ENCODE results near the gene PWP1.

The PWP1 gene

DNA sequence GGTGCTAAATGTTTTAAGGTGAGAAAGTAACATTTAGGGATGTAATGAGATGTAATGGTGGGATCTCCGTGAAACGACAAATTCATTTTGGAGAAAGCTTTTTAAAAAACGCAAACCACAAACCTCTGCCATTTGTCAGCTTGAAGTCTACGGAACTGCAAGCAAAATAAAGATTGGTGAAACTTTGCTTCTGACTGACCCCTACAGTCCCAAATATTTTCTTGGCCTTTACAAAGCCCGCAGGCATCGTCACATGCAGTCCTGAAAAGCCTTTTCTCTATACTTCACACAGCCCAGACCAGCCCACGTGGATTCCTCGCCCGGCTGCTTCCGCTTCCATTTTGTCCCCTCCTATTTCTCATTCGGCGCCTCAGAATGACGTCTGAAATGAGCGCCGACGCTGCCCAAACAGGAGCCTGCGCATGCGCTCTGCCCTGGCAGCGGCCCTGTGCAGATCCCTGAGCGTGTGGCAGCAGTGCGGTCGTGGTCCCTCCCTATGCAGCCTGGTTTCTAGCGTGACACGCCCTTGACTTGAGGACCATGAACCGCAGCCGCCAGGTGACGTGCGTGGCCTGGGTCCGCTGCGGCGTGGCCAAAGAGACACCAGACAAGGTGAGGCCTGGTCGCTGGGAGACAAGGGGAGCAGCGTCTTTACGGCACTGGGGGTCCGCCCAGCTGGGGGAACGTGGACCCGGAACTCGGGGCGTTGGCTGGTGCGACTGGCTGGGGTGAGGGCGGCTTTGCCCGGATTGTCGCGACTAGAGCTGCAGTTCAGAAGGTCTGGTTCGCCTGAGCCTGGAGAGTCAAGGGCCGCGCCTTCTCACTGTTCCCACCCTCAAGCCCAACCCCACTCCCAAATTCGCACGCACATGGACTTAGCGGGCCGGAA is at the start of gene PWP1:
Gene PWP1 (plus strand): TSS at position 440 of the 889 bp plus-strand sequence. CDS start 101 bp downstream, at position 541.
- peak; percentile 97 for DNase-seq (ENCODE audit: extremely low spot score)
- ChIA-PET CTCF (interaction anchor here (1.0 kb wide), 1 partner anchor 15 kb away, joined by 3 read pairs; no protein-coding TSS in a partner anchor), POLR2A (interaction anchor here (1.0 to 1.1 kb wide), 2 partner anchors 218 to 586 kb away, joined by 3 read pairs; no protein-coding TSS in a partner anchor)
- TF ChIP-seq SP1 (IDR thresholded peaks at IDR 0.05) (no peak), L3MBTL2 (conservative IDR thresholded peaks at IDR 0.05) (peak; percentile 96), ZNF384 (IDR thresholded peaks at IDR 0.05) (no peak), ELF4 (IDR thresholded peaks at IDR 0.05) (peak; percentile 61), NFRKB (IDR thresholded peaks at IDR 0.05) (peak; percentile 90)

DNA sequence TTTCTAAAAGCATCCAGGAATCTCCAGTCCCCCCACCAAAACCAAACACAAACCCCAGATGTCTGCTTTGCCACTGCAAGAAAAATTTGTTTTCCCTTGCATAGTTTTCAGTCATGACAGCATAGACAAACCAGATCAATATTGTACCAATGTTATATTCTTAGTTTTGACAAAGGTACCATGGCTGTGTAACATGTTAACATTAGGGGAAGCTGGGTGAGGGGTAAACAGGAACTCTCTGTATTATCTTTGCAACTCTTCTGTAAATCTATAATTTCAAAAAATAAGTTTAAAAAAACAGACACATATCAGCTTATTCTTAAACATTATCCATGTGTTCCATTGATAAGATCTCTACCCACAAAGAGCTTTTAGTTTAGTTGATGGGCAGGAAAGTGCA is 44.4 kb upstream of the PWP1 start:
- POLR2A ChIA-PET, result no interaction called here
- TF ChIP-seq ELF4 (IDR thresholded peaks at IDR 0.05) (no peak), SUZ12 (IDR thresholded peaks at IDR 0.05) (no peak), FOXM1 (IDR thresholded peaks at IDR 0.05; ENCODE audit: borderline replicate concordance) (no peak), FOXA1 (IDR thresholded peaks at IDR 0.05) (no peak), BHLHE40 (IDR thresholded peaks at IDR 0.05; ENCODE audit: borderline replicate concordance) (no peak), NFRKB (IDR thresholded peaks at IDR 0.05) (no peak), ZNF384 (IDR thresholded peaks at IDR 0.05) (no peak), SP1 (IDR thresholded peaks at IDR 0.05) (no peak), TARDBP (IDR thresholded peaks at IDR 0.05) (no peak), CTBP1 (IDR thresholded peaks at IDR 0.05; ENCODE audit: borderline replicate concordance) (no peak), L3MBTL2 (conservative IDR thresholded peaks at IDR 0.05) (no peak), LEF1 (IDR thresholded peaks at IDR 0.05; ENCODE audit: borderline replicate concordance) (no peak), HDGF (IDR thresholded peaks at IDR 0.05; ENCODE audit: borderline replicate concordance) (no peak)
- TF ChIP-seq, protein P1, sequence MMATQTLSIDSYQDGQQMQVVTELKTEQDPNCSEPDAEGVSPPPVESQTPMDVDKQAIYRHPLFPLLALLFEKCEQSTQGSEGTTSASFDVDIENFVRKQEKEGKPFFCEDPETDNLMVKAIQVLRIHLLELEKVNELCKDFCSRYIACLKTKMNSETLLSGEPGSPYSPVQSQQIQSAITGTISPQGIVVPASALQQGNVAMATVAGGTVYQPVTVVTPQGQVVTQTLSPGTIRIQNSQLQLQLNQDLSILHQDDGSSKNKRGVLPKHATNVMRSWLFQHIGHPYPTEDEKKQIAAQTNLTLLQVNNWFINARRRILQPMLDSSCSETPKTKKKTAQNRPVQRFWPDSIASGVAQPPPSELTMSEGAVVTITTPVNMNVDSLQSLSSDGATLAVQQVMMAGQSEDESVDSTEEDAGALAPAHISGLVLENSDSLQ (IDR thresholded peaks at IDR 0.05), result no peak
- no peak for DNase-seq (ENCODE audit: extremely low spot score)
- CTCF ChIA-PET, result no interaction called here

DNA sequence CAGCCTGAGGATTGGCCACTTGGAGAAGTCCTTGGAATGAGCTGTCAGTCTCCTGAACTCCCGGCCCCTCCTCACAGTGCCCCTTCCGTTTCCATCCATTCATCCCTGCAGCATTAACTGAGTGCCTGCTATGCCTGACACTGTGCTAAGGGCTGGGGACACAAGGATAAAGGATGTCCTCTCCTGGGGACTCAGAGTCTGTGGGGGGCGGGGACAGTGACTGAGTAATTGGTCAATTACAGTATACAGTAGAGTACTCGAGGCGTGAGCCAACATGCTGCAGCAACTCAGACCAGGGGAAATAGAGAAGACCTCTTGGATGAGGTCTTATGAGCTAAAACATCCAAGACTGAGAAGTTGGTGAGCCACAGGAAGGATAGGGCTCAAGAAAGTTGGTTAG is 43.4 kb upstream of the PWP1 start:
- TF ChIP-seq ARNT (IDR thresholded peaks at IDR 0.05), result no peak
- no peak for TF ChIP-seq FOXM1 (IDR thresholded peaks at IDR 0.05; ENCODE audit: borderline replicate concordance)
- TF ChIP-seq FOXK2 (IDR thresholded peaks at IDR 0.05), result no peak
- TF ChIP-seq, protein P1 (IDR thresholded peaks at IDR 0.05), result no peak
- TF ChIP-seq FOXA1 (IDR thresholded peaks at IDR 0.05), result no peak
- TF ChIP-seq TARDBP (IDR thresholded peaks at IDR 0.05), result no peak
- no peak for TF ChIP-seq LEF1 (IDR thresholded peaks at IDR 0.05; ENCODE audit: borderline replicate concordance)
- TF ChIP-seq SUZ12 (IDR thresholded peaks at IDR 0.05), result no peak
- ChIA-PET CTCF (interaction anchor here (0.6 kb wide), 1 partner anchor 15 kb away, joined by 4 read pairs; no protein-coding TSS in a partner anchor), POLR2A (no interaction called here)
- no peak for DNase-seq (ENCODE audit: extremely low spot score)

DNA sequence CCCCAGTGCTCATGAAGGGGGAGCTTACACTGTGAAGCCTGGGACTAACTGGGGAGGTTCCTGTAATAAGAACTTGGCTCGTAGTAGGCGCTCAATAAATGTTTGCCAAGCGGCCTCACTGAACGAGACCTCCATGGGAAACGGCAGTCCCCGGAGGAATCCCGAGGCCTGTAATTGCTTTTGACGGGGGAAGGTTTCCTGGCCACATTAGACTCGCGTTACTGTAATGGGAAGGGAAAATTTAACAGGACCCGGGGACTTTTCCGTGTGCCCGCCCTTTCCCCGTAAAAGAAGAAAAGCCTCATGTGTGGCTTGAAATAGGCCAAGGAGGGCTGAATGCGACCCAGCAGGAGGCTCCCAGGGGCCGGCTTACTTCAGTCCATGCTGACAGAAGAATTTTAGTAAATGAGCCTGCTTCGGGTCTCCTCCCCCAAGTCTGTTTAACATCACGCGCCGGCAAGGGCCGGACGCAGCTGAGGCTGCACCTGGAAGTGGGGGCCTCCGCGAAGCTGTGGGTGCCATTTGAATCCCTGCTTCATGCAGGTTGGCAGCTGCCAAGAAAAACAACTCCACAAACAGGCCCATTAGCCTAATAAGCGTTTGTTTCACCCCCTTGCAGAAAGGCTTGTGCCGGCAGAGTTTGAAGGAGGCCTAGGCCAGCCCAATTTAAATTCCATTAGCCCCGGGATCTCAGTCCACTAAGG is 39.8 kb upstream of the PWP1 start:
- ChIA-PET POLR2A (no interaction called here), CTCF (interaction anchor here (0.7 kb wide), 1 partner anchor 35 kb away, joined by 3 read pairs; no protein-coding TSS in a partner anchor)
- peak; percentile 64 for DNase-seq (ENCODE audit: extremely low spot score)
- TF ChIP-seq HDGF (IDR thresholded peaks at IDR 0.05; ENCODE audit: borderline replicate concordance), result no peak
- TF ChIP-seq L3MBTL2 (conservative IDR thresholded peaks at IDR 0.05), result peak; percentile 60
- TF ChIP-seq, protein P1 (IDR thresholded peaks at IDR 0.05), result no peak
- TF ChIP-seq NFRKB (IDR thresholded peaks at IDR 0.05), result no peak
- no peak for TF ChIP-seq TARDBP (IDR thresholded peaks at IDR 0.05)

DNA sequence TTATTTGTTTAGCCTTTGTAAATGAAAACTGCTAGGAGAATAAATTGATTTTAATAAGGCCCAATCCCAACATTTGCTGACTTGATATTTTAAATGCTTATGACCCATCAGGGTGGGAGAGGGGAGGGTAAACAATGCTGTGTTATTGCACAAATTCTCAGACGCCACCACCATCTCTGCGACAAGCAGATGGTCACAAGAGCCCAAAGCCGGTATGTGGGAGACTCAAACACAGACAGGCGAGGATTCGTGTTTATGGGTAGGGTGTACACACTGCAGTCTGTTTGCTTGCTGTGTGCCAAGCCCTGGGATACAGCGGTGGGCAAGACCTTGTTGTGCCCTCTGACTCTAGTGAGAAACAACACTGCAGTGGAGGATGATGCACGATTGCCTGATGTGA is 39.2 kb upstream of the PWP1 start:
- POLR2A ChIA-PET, result no interaction called here
- CTCF ChIA-PET, result no interaction called here
- TF ChIP-seq CTBP1 (IDR thresholded peaks at IDR 0.05; ENCODE audit: borderline replicate concordance) (no peak), NFRKB (IDR thresholded peaks at IDR 0.05) (no peak), FOXM1 (IDR thresholded peaks at IDR 0.05; ENCODE audit: borderline replicate concordance) (no peak), HDGF (IDR thresholded peaks at IDR 0.05; ENCODE audit: borderline replicate concordance) (no peak), ELF4 (IDR thresholded peaks at IDR 0.05) (no peak), SUZ12 (IDR thresholded peaks at IDR 0.05) (no peak), L3MBTL2 (conservative IDR thresholded peaks at IDR 0.05) (no peak), FOXK2 (IDR thresholded peaks at IDR 0.05) (no peak), FOXA1 (IDR thresholded peaks at IDR 0.05) (no peak), LEF1 (IDR thresholded peaks at IDR 0.05; ENCODE audit: borderline replicate concordance) (no peak), ARNT (IDR thresholded peaks at IDR 0.05) (no peak), ZNF384 (IDR thresholded peaks at IDR 0.05) (no peak), BHLHE40 (IDR thresholded peaks at IDR 0.05; ENCODE audit: borderline replicate concordance) (no peak)
- TF ChIP-seq, protein P1 (IDR thresholded peaks at IDR 0.05), result no peak
- no peak for DNase-seq (ENCODE audit: extremely low spot score)

Measured in HEK293T (cell line).